ENCODE results near the gene AKAP13.

AKAP13 gene

DNA sequence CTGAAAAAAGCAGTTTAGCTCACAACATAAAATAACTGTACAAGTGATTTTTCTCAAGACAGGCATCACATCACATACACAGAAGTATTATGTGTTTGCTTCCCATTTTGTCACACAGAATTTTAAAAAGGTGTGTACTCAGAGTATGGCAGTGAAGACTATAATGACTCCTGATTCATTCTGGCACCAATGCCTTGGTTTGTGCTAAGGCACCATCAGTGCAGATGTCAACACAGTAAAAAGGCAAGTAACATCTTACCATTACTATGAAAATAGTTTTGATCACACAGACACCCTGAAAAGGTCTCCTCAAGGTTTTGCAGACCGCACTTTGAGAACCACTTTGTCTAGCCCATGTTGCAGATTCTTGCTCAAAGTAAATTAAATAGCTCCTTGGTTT lies 222.8 kb downstream of the AKAP13 start:
- no peak for DNase-seq

GRCh38 chr15:85603703-85604102 lies 223.3 kb downstream of the AKAP13 start:
- DNase-seq, result no peak

GRCh38 chr15:85604194-85604593 lies 223.8 kb downstream of the AKAP13 start:
- DNase-seq, result no peak

GRCh38 chr15:85606738-85607137 lies 226.3 kb downstream of the AKAP13 start:
- DNase-seq, result no peak

GRCh38 chr15:85607141-85607806 lies 226.9 kb downstream of the AKAP13 start:
- DNase-seq, result no peak

DNA sequence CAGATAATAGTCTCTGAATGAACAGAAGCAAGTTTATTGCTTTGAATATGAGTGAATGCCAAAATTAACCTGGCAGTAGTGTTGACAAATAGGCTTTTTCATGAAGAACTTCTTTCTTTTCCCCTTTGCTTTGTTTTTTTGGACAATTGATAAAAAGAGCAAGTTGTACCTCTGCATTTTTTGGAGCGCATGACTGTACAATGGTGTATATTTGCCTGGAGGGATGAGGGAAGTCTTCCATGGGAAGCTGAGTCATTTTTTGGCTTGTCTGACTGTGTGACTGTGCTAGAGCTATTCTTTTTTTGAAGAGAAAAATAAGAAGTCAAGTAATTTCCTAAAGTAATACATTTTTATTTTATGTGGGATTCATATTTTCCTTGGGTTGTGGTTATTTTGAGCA lies 227.4 kb downstream of the AKAP13 start:
- DNase-seq, result peak; percentile 41 to 64

DNA sequence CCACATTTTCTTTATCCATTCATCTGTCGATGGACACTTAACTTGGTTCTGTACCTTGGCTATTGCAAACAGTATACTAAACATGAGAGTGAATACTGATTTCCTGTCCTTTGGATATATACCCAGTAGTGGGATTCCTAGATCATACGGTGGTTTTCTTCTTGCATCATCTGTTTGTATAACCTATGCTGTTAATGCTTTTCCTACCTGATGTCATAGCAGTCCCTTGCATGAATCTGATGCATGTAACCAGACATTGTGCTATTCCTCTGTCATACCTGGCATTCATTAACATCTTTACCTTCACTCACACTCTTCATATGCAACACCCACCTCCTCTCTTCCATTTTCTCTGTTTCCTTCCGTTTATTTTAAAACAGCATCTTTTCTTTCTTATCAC lies 229.1 kb downstream of the AKAP13 start:
- DNase-seq, result no peak

DNA sequence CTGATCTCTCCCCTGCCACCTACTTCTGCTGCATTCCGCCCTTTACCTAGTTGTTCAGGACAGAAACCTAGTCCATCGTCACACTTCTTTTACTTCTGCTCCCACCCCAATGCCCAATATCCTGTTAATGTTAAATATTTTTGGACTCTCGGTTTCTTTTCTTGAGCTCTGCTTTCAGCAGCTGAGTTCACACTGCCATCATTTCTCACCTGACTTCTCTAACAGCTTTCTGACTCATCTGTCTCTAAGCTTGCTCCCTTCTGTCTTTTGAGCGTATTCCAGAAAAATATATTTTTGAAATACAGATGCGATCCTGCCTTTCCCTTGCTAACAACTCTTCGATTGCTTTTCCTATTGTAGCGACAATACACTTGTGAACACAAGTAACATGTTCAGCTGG lies 231.0 kb downstream of the AKAP13 start:
- DNase-seq, result no peak

DNA sequence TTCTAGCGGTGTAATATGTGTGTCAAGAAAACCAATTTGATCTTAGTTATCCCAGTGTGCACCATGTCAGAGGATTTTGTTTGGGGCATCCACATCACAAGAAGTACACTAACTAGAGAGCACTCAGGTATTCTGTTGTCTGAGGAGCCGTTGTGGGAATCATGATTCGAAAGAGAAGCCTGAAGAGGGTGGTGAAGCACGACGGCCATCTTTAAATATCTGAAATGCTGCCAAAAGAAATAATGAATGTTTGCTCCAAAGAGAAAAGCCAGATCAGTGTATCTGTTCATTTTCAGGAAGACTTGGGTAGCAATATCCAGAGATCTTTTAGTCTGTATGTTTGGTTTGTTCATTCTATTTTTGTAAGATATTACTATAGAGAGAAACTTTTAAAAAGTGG lies 233.7 kb downstream of the AKAP13 start:
- no peak for DNase-seq

DNA sequence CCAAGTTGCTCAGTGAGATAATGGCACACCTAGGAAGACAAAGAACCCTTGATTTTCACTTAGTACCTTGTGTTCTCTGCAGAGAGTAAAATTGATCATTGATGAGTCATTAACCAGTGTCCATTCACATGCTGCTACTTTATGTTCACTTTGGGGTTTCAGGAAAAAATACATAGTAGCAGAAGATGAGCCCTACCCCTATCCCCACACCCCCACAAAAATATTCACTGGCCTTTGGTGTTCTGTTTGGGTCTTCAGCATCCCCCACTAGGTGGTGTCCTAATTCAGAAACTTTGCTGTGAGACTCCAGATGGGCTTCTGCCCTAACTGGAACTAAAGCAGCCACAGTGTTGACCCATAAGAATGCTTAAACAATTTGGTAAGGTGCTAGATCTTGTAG lies 235.5 kb downstream of the AKAP13 start:
- peak; percentile 24 to 48 for DNase-seq

GRCh38 chr15:85616549-85617110 lies 236.2 kb downstream of the AKAP13 start:
- DNase-seq, result peak in 1 of 2 donors; percentile 49

DNA sequence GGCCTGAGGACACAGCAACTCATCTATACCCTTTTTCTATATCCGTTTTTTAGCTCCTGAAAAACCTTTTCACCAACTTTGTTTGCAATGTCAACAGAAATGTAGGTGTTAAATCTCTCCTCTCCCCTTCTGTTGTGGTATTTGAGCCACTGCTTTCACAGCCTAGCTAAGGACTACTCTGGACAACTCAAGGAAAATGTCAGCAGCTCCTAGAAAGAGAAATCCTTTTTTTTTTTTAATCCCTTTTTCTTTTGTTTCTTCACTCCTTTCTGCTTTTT lies 237.8 kb downstream of the AKAP13 start:
- DNase-seq, result no peak

- DNase-seq, result peak; percentile 82 to 86
Measured at GRCh38 chr15:85618956-85619491, 238.6 kb downstream of the AKAP13 start.

GRCh38 chr15:85619992-85620689 lies 239.7 kb downstream of the AKAP13 start:
- DNase-seq, result no peak

- no peak for DNase-seq
Measured at GRCh38 chr15:85620690-85621049, 240.3 kb downstream of the AKAP13 start.

GRCh38 chr15:85621094-85621493 lies 240.7 kb downstream of the AKAP13 start:
- DNase-seq, result peak; percentile 44 to 56

DNA sequence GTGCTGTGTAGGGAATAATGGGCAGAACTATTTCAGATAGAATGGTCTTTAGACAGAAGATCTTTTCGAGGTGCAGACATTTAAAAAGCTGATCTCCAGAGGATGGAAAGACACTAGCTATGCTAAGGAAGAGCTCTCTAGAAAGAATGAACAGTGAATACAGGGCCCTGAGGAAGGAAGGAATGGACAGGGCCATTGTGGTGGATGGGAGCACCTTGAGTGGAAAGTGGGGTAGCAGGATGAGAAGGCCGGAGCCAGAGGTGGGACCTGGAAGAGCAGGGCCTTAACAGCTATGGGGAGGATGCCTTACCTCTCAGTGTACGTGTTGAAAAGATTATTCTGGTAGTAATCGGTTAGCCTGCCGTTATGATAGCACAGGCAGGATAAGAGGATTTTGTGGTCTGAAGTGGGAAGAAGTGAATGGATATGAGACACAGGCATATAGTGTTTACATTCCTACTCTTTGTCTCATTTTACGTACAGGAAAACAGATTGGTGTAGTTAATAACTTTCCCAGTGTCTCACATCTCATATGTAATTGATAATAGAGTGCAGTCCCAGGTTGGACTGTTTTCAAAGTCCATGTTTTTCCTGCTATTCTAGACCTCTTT lies 241.9 kb downstream of the AKAP13 start:
- no peak for DNase-seq

GRCh38 chr15:85623315-85624049 lies 243.1 kb downstream of the AKAP13 start:
- peak; percentile 64 to 85 for DNase-seq

DNA sequence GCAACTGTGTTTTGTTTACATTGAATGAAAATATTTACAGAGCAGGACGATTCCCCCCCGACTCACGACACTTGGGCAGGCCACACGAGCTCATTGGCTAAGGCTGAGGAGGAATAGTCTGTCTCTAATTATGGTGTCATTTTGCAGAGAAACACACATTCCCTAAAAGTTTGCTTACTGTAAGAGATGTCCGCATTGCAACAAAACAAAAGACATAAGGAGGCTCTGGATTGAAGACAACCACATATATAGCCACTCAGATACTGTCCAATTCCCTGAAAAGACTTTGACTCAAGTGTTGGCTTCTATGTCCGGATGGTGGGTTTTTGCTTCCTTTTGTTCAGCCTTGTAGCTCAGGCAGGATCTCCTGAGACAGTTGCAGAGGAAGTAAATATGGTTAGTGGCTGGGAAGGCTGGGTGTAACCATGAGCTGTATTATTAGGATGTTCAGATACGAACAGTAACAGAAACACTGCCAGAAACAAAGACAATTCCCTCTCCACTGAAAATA lies 243.9 kb downstream of the AKAP13 start:
- DNase-seq, result peak; percentile 57 to 60

GRCh38 chr15:85625166-85625830 lies 244.9 kb downstream of the AKAP13 start:
- no peak for DNase-seq

DNA sequence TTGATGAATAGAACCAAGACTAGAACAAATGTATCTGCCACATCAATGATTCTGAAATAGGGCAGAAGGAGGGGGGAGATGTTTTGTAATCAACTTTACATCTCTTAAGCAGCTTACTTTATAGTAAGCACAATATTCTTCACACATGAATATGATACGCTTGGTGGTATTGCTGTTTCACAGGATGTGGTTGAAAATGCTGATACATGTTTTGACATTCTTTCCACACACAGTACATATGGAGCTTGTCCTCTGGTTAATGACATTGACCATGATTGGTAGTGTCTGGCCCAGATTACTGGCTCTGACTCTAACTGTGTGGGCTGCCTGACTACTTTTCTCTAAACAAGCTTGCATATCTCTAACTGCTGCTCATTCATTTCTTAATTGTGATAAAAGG lies 245.5 kb downstream of the AKAP13 start:
- peak; percentile 18 to 37 for DNase-seq
